Osteocyte (in vitro differentiated cells): ENCODE data around the gene CDR2L. TPM values are rescaled to one million over a fixed set of nuclear protein-coding genes. Genes with fewer than 3 reads are reported as not detected.

Source experiments
- DNase-seq: peaks from one replicate; pipeline ENCODE4 v3.0.0; 2021; ENCODE audit warnings: mixed read lengths; ENCODE audit not compliant: unreplicated experiment; ENCODE audit errors: extremely low spot score
- H3K27ac Mint-ChIP-seq: one replicate; pipeline ENCODE4 v1.8.0; 2021; ENCODE audit warnings: mild to moderate bottlenecking, mixed read lengths; ENCODE audit not compliant: unreplicated experiment
- H3K27me3 Mint-ChIP-seq: one replicate; pipeline ENCODE4 v1.8.0; 2021; ENCODE audit warnings: mixed read lengths; ENCODE audit not compliant: unreplicated experiment
- H3K36me3 Mint-ChIP-seq: one replicate; pipeline ENCODE4 v1.8.0; 2021; ENCODE audit warnings: mixed read lengths; ENCODE audit not compliant: unreplicated experiment
- H3K4me1 Mint-ChIP-seq: one replicate; pipeline ENCODE4 v1.8.0; 2021; ENCODE audit warnings: mixed read lengths; ENCODE audit not compliant: unreplicated experiment
- H3K4me3 Mint-ChIP-seq: one replicate; pipeline ENCODE4 v1.8.0; 2021; ENCODE audit warnings: mild to moderate bottlenecking, moderate library complexity, mixed read lengths; ENCODE audit not compliant: unreplicated experiment
- H3K9me3 Mint-ChIP-seq: one replicate; pipeline ENCODE4 v1.8.0; 2021; ENCODE audit warnings: mixed read lengths; ENCODE audit not compliant: unreplicated experiment
- CTCF ChIP-seq: fragments of 200-600 bp; sonication (generic); IDR thresholded peaks from 2 replicates; pipeline ENCODE4 v1.5.0; 2021; ENCODE audit warnings: antibody characterized with exemption, mild to moderate bottlenecking, moderate library complexity
- total RNA-seq: library from RNA; stranded (reverse); gene quantifications from 2 replicates; pipeline ENCODE4 v1.2.1, GENCODE V29; 2021

The CDR2L gene
- total RNA-seq, 1 donor from 2014 or later = 21.4 TPM

GRCh38 chr17:74975943-74976342, 11.5 kb upstream of the CDR2L start:
- TF ChIP-seq CTCF = no peak
- Mint-ChIP-seq H3K27me3 (peaks cover 20% of the 10 kb centered on the region), H3K4me3 (no peak overlapping the region), H3K9me3 (no peaks in the 10 kb centered on the region), H3K4me1 (peaks cover 11% of the 10 kb centered on the region), H3K27ac (no peak overlapping the region), H3K36me3 (no peaks in the 10 kb centered on the region)
- DNase-seq = no peak

DNA sequence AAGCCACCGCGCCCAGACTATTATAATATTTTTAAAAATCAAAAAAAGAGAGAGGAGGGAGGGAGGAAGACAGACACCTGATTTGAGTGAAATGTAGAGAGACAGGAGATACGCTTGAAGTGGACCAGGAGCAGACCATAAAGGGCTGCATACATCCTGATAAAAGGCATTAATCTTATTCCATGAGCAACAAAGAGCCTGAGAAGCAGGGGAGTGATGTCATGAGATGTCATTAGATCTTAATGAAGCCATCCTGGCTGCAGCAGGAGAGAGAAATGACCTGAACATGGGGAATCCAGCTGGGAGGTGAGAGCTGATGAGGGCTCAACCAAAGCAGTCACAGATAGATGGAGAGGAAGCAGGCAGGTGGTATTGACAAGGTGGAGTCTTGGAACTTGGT, 9.6 kb upstream of the CDR2L start:
- Mint-ChIP-seq H3K27ac (no peak overlapping the region), H3K4me1 (peaks cover 14% of the 10 kb centered on the region), H3K9me3 (no peaks in the 10 kb centered on the region), H3K36me3 (no peaks in the 10 kb centered on the region), H3K4me3 (no peak overlapping the region), H3K27me3 (peaks cover 20% of the 10 kb centered on the region)
- no peak for DNase-seq
- no peak for TF ChIP-seq CTCF

GRCh38 chr17:74978240-74978639, 9.2 kb upstream of the CDR2L start:
- Mint-ChIP-seq H3K36me3 (no peaks in the 10 kb centered on the region), H3K27ac (no peak overlapping the region), H3K4me3 (no peak overlapping the region), H3K9me3 (no peaks in the 10 kb centered on the region), H3K4me1 (peaks cover 10% of the 10 kb centered on the region), H3K27me3 (peaks cover 15% of the 10 kb centered on the region)
- DNase-seq = no peak
- TF ChIP-seq CTCF = no peak

DNA sequence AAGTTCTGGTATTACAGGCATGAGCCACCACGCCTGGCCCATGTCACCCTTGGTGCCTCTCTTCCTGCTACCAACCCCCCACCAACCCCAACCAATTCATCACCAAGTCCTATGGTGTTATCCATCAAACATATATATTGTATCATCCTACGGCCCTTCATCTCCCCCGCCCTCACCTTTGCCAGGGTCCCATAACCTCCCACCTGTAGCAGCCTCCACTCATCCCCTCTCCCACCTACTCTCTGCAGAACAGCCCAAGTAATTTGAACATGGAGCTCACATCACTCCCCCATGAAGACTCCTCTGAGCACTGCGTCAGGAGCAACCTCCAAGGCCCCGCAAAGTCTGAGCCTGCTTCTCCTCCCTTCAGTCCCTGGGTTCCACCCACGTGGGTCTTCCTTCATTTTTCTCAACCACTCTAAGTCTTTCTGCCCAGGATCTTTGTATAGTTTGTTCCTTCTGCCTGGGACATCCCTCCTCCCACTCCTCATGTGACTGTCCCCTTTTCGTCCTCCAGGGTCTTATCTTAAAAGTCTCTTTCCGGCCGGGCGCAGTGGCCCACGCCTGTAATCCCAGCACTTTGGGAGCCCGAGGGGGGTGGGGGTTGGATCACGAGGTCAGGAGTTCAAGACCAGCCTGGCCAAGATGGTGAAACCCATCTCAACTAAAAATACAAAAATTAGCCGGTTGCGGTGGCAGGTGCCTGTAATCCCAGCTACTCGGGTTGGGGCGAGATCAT, 7.9 kb upstream of the CDR2L start:
- Mint-ChIP-seq H3K36me3 (no peaks in the 10 kb centered on the region), H3K27ac (no peak overlapping the region), H3K4me3 (no peak overlapping the region), H3K9me3 (no peaks in the 10 kb centered on the region), H3K4me1 (peaks cover 9% of the 10 kb centered on the region), H3K27me3 (peaks cover 11% of the 10 kb centered on the region)
- no peak for TF ChIP-seq CTCF
- no peak for DNase-seq

- H3K36me3 Mint-ChIP-seq = no peaks in the 10 kb centered on the region
- DNase-seq = no peak
- no peaks in the 10 kb centered on the region for H3K9me3 Mint-ChIP-seq
- TF ChIP-seq CTCF = no peak
- peak overlapping the region; percentile 83 for H3K4me3 Mint-ChIP-seq
- H3K27ac Mint-ChIP-seq = peak overlapping the region; percentile 85
- no peaks in the 10 kb centered on the region for H3K27me3 Mint-ChIP-seq
- peaks cover 9% of the 10 kb centered on the region for H3K4me1 Mint-ChIP-seq
Observed at GRCh38 chr17:74981318-74981978, 6.0 kb upstream of the CDR2L start.
